HEK293T (cell line): ENCODE data around the gene STK4.

Experiments used
- BHLHE40 ChIP-seq: fragments of 450-650 bp; IDR thresholded peaks from 2 replicates; pipeline ENCODE4 v1.6.1; 2016; ENCODE audit warnings: mild to moderate bottlenecking, moderate library complexity, borderline replicate concordance
- FOXK2 ChIP-seq: fragments of 450-650 bp; IDR thresholded peaks from 2 replicates; pipeline ENCODE4 v1.6.1; 2016; ENCODE audit warnings: mild to moderate bottlenecking
- FOXM1 ChIP-seq: fragments of 450-650 bp; IDR thresholded peaks from 2 replicates; pipeline ENCODE4 v1.6.1; 2017; ENCODE audit warnings: mild to moderate bottlenecking, borderline replicate concordance
- HDGF ChIP-seq: fragments of 450-650 bp; IDR thresholded peaks from 2 replicates; pipeline ENCODE4 v1.6.1; 2017; ENCODE audit warnings: antibody characterized with exemption, borderline replicate concordance
- L3MBTL2 ChIP-seq: fragments of 450-650 bp; conservative IDR thresholded peaks from 2 replicates; pipeline ENCODE4 v1.6.1; 2016; ENCODE audit warnings: mild to moderate bottlenecking
- LEF1 ChIP-seq: fragments of 450-650 bp; IDR thresholded peaks from 2 replicates; pipeline ENCODE4 v1.6.1; 2017; ENCODE audit warnings: mild to moderate bottlenecking, borderline replicate concordance
- SP1 ChIP-seq: fragments of 450-650 bp; IDR thresholded peaks from 2 replicates; pipeline ENCODE4 v1.6.1; 2017
- TARDBP ChIP-seq: fragments of 450-650 bp; IDR thresholded peaks from 2 replicates; pipeline ENCODE4 v1.6.1; 2016
- ZNF384 ChIP-seq: fragments of 450-650 bp; IDR thresholded peaks from 2 replicates; pipeline ENCODE4 v1.6.1; 2016
- TF ChIP-seq, protein P1 (sequence below): fragments of 450-650 bp; IDR thresholded peaks from 2 replicates; pipeline ENCODE4 v1.6.1; 2016

DNA sequence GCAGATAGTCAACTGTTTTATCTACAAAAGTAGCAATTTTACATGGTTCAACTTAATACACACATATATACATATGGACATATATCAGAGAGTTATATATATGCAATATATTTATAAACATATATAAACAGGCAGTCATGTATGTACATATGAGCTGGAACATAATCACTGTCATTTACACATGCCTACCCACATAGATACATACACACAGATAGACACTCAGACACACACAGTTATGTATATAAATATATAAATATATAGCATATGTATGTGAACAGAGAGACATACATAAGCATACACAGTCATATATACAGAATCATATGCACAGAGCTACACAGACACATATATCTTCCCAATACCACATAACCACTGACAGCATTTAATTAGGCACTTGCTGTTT, 146.4 kb downstream of the STK4 start:
- TF ChIP-seq BHLHE40: no peak
- no peak for TF ChIP-seq HDGF
- no peak for TF ChIP-seq FOXK2
- no peak for TF ChIP-seq FOXM1
- TF ChIP-seq TARDBP: no peak
- TF ChIP-seq ZNF384: no peak
- TF ChIP-seq, protein P1, sequence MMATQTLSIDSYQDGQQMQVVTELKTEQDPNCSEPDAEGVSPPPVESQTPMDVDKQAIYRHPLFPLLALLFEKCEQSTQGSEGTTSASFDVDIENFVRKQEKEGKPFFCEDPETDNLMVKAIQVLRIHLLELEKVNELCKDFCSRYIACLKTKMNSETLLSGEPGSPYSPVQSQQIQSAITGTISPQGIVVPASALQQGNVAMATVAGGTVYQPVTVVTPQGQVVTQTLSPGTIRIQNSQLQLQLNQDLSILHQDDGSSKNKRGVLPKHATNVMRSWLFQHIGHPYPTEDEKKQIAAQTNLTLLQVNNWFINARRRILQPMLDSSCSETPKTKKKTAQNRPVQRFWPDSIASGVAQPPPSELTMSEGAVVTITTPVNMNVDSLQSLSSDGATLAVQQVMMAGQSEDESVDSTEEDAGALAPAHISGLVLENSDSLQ: no peak
- TF ChIP-seq SP1: no peak
- no peak for TF ChIP-seq LEF1
- no peak for TF ChIP-seq L3MBTL2
